Measurements from ENCODE around the gene UGGT1.
A peak's percentile ranks its signal among the peaks of the same experiment; 100 is the strongest.

DNA sequence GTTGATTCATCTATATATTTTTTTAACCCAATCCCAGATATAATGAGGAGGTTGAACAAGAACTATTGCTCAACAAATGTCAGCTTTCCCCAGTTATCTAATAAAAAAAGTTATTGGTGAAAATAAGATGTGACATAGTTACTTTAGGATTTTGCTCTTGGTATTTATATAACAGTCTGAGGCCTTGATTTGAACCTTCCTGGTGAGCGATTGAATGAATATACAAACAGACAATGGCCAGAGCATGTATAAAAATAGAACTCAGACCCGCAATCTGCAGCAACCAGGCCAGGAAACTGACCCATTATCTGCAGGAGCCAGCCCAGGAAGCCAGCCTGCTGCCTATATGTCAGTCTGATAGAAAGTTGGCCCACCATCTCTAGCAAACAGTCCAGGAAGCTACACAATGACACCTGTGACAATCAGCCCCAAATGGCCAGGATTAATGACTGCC, 146.1 kb downstream of the UGGT1 start:
- TF ChIP-seq, protein P1, sequence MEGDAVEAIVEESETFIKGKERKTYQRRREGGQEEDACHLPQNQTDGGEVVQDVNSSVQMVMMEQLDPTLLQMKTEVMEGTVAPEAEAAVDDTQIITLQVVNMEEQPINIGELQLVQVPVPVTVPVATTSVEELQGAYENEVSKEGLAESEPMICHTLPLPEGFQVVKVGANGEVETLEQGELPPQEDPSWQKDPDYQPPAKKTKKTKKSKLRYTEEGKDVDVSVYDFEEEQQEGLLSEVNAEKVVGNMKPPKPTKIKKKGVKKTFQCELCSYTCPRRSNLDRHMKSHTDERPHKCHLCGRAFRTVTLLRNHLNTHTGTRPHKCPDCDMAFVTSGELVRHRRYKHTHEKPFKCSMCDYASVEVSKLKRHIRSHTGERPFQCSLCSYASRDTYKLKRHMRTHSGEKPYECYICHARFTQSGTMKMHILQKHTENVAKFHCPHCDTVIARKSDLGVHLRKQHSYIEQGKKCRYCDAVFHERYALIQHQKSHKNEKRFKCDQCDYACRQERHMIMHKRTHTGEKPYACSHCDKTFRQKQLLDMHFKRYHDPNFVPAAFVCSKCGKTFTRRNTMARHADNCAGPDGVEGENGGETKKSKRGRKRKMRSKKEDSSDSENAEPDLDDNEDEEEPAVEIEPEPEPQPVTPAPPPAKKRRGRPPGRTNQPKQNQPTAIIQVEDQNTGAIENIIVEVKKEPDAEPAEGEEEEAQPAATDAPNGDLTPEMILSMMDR (IDR thresholded peaks at IDR 0.05): no peak
- TF ChIP-seq POLR2AphosphoS5 (IDR thresholded peaks at IDR 0.05) (peak in 3 of 4 donors; percentile 31 to 69 (median 44)), POLR2A (IDR thresholded peaks at IDR 0.05) (no peak), EP300 (IDR thresholded peaks at IDR 0.05) (peak in 1 of 4 donors; percentile 54)
